ENCODE measurements around the gene SMCO4.

DNA sequence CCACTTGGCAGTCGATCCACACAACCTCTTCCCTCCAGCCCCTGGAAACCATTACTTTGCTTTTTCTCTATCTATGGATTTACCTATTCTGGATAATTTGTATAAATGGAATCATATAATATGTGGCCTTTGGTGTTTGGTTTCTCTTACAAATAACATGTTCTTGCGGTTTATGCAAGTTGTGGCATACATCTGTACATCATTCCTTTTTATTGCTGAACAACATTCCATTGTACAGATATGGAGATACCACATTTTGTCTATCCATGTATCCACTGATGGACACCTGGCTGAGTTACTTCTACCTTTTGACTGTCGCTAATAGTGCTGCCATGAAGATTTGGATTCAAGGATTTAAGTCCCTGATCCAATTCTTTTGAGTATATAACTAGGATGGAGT, 25.1 kb downstream of the SMCO4 start:
- TF ChIP-seq POLR2A (IDR thresholded peaks at IDR 0.05) = no peak
- TF ChIP-seq, protein P1, sequence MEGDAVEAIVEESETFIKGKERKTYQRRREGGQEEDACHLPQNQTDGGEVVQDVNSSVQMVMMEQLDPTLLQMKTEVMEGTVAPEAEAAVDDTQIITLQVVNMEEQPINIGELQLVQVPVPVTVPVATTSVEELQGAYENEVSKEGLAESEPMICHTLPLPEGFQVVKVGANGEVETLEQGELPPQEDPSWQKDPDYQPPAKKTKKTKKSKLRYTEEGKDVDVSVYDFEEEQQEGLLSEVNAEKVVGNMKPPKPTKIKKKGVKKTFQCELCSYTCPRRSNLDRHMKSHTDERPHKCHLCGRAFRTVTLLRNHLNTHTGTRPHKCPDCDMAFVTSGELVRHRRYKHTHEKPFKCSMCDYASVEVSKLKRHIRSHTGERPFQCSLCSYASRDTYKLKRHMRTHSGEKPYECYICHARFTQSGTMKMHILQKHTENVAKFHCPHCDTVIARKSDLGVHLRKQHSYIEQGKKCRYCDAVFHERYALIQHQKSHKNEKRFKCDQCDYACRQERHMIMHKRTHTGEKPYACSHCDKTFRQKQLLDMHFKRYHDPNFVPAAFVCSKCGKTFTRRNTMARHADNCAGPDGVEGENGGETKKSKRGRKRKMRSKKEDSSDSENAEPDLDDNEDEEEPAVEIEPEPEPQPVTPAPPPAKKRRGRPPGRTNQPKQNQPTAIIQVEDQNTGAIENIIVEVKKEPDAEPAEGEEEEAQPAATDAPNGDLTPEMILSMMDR (IDR thresholded peaks at IDR 0.05) = no peak

All from esophagus squamous epithelium (tissue), 4 donors.